Trophoblast cell (in vitro differentiated cells and primary cell): ENCODE data around the gene FSTL3.

Experiments
- DNase-seq, 2 donors: peaks; one replicate each; pipeline ENCODE4 v3.0.0-alpha.2; 2016
- H2AFZ ChIP-seq: 2 replicates; pipeline ENCODE4 v1.6.1; 2013; ENCODE audit warnings: low read length, moderate library complexity, mild to moderate bottlenecking; ENCODE audit not compliant: insufficient read depth, poor library complexity
- H2AK5ac ChIP-seq: 2 replicates; pipeline ENCODE4 v1.6.1; 2013; ENCODE audit warnings: mild to moderate bottlenecking, low read length
- H2BK120ac ChIP-seq: 2 replicates; pipeline ENCODE4 v1.6.1; 2013; ENCODE audit warnings: low read length, mild to moderate bottlenecking, moderate library complexity; ENCODE audit not compliant: insufficient read depth, poor library complexity
- H2BK12ac ChIP-seq: 2 replicates; pipeline ENCODE4 v1.6.1; 2013; ENCODE audit warnings: mild to moderate bottlenecking, low read length, moderate library complexity
- H2BK5ac ChIP-seq: 2 replicates; pipeline ENCODE4 v1.6.1; 2013; ENCODE audit warnings: low read length, low read depth, moderate library complexity, mild to moderate bottlenecking; ENCODE audit not compliant: poor library complexity
- H3K14ac ChIP-seq: 2 replicates; pipeline ENCODE4 v1.6.1; 2013; ENCODE audit warnings: mild to moderate bottlenecking, low read length
- H3K18ac ChIP-seq: 2 replicates; pipeline ENCODE4 v1.6.1; 2013; ENCODE audit warnings: mild to moderate bottlenecking, low read length
- H3K23ac ChIP-seq: 2 replicates; pipeline ENCODE4 v1.6.1; 2013; ENCODE audit warnings: low read length
- H3K27ac ChIP-seq: 2 replicates; pipeline ENCODE4 v1.5.1; 2013; ENCODE audit warnings: low read depth, mild to moderate bottlenecking, inconsistent platforms, low read length, moderate library complexity
- H3K27me3 ChIP-seq: 2 replicates; pipeline ENCODE4 v1.6.1; 2013; ENCODE audit warnings: inconsistent platforms, mild to moderate bottlenecking, low read length, moderate library complexity; ENCODE audit not compliant: insufficient read depth
- H3K36me3 ChIP-seq, 2 experiments: 1 replicate in 1 of 2; 2 replicates in 1 of 2; pipeline ENCODE4 v1.6.1; 2013; ENCODE audit warnings: low read length in 2 of 2, mild to moderate bottlenecking in 2 of 2, moderate library complexity in 1 of 2; ENCODE audit not compliant: insufficient read depth in 2 of 2, control insufficient read depth in 1 of 2
- H3K4ac ChIP-seq: 2 replicates; pipeline ENCODE4 v1.6.1; 2013; ENCODE audit warnings: low read depth, mild to moderate bottlenecking, low read length, moderate library complexity
- H3K4me1 ChIP-seq, 2 experiments: 1 replicate in 1 of 2; 2 replicates in 1 of 2; pipeline ENCODE4 v1.6.1; 2013; ENCODE audit warnings: low read length in 2 of 2, mild to moderate bottlenecking in 2 of 2, moderate library complexity in 1 of 2; ENCODE audit not compliant: insufficient read depth in 2 of 2, control insufficient read depth in 1 of 2
- H3K4me2 ChIP-seq: 2 replicates; pipeline ENCODE4 v1.6.1; 2013; ENCODE audit warnings: inconsistent platforms, mild to moderate bottlenecking, low read length, moderate library complexity
- H3K4me3 ChIP-seq: 2 replicates; pipeline ENCODE4 v1.5.1; 2013; ENCODE audit warnings: mild to moderate bottlenecking, low read depth, low read length, inconsistent platforms
- H3K79me1 ChIP-seq: one replicate; pipeline ENCODE4 v1.6.1; 2013; ENCODE audit warnings: low read length
- H3K79me2 ChIP-seq: 2 replicates; pipeline ENCODE4 v1.6.1; 2013; ENCODE audit warnings: low read length, mild to moderate bottlenecking; ENCODE audit not compliant: control insufficient read depth, insufficient read depth, poor library complexity
- H3K9ac ChIP-seq: 2 replicates; pipeline ENCODE4 v1.6.1; 2013; ENCODE audit warnings: mild to moderate bottlenecking, low read length
- H3K9me3 ChIP-seq: 2 replicates; pipeline ENCODE4 v1.6.1; 2013; ENCODE audit warnings: low read depth, mild to moderate bottlenecking, control low read depth, inconsistent platforms, low read length; ENCODE audit not compliant: insufficient read depth
- H4K12ac ChIP-seq: 2 replicates; pipeline ENCODE4 v1.6.1; 2013; ENCODE audit warnings: low read depth, mild to moderate bottlenecking, low read length, moderate library complexity
- H4K8ac ChIP-seq: 2 replicates; pipeline ENCODE4 v1.6.1; 2013; ENCODE audit warnings: low read depth, mild to moderate bottlenecking, low read length, moderate library complexity
- H4K91ac ChIP-seq: one replicate; pipeline ENCODE4 v1.6.1; 2013; ENCODE audit warnings: low read depth, mild to moderate bottlenecking, low read length, moderate library complexity
- WGBS: extraction: QIAGEN DNeasy Blood & Tissue Kit; methylation state at CpG from one replicate; pipeline ENCODE4 v1.1.7; 2013; ENCODE audit warnings: missing lambda C conversion rate; ENCODE audit not compliant: insufficient read length, insufficient coverage; ENCODE audit errors: extremely low coverage; 5-methylcytosine and 5-hydroxymethylcytosine counted together

Gene FSTL3

DNA sequence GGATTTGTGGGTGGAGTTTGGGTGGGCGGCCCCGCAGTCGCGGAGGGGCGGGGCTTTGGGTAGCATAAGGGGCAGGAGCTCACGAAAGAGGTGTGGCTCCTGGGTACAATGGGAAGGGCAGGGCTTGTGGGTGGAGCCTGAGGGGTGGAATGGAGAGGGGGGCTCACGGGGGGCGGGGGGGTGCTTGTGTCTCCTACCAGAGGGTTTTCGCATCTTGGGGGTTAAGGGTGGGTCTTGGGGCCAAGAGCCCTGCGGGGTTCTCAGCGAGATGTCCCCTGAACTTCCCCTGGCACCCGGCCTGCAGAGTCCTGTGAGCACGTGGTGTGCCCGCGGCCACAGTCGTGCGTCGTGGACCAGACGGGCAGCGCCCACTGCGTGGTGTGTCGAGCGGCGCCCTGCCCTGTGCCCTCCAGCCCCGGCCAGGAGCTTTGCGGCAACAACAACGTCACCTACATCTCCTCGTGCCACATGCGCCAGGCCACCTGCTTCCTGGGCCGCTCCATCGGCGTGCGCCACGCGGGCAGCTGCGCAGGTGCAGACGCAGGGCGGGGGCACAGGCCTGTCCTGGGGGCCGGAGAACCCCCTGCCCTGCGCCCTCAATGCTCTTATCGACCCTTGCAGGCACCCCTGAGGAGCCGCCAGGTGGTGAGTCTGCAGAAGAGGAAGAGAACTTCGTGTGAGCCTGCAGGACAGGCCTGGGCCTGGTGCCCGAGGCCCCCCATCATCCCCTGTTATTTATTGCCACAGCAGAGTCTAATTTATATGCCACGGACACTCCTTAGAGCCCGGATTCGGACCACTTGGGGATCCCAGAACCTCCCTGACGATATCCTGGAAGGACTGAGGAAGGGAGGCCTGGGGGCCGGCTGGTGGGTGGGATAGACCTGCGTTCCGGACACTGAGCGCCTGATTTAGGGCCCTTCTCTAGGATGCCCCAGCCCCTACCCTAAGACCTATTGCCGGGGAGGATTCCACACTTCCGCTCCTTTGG is 5.1 kb downstream of the FSTL3 start:
- H2BK12ac ChIP-seq, result no peak overlapping the region
- H3K4me3 ChIP-seq, result no peak overlapping the region
- H4K8ac ChIP-seq, result no peak overlapping the region
- H3K14ac ChIP-seq, result no peak overlapping the region
- peak; percentile 28 to 41 for DNase-seq
- no peak overlapping the region for H2AFZ ChIP-seq
- peaks cover 10% of the 10 kb centered on the region for H3K79me2 ChIP-seq
- H3K27ac ChIP-seq, result no peak overlapping the region
- H2AK5ac ChIP-seq, result peak overlapping the region; percentile 14
- no peaks in the 10 kb centered on the region for H3K36me3 ChIP-seq
- peaks cover 17% of the 10 kb centered on the region for H3K79me1 ChIP-seq
- H3K4ac ChIP-seq, result no peak overlapping the region
- H3K9ac ChIP-seq, result no peak overlapping the region
- no peak overlapping the region for H4K12ac ChIP-seq
- H3K18ac ChIP-seq, result no peak overlapping the region
- no peak overlapping the region for H4K91ac ChIP-seq
- H3K9me3 ChIP-seq, result peaks cover 7% of the 10 kb centered on the region
- peaks cover 13 to 19% of the 10 kb centered on the region in 2 experiments for H3K4me1 ChIP-seq
- no peak overlapping the region for H3K23ac ChIP-seq
- no CpG with 5 or more reads among the region's 54 CpGs for WGBS
- H3K4me2 ChIP-seq, result no peak overlapping the region
- H2BK5ac ChIP-seq, result no peak overlapping the region
- no peak overlapping the region for H2BK120ac ChIP-seq
- no peaks in the 10 kb centered on the region for H3K27me3 ChIP-seq

DNA sequence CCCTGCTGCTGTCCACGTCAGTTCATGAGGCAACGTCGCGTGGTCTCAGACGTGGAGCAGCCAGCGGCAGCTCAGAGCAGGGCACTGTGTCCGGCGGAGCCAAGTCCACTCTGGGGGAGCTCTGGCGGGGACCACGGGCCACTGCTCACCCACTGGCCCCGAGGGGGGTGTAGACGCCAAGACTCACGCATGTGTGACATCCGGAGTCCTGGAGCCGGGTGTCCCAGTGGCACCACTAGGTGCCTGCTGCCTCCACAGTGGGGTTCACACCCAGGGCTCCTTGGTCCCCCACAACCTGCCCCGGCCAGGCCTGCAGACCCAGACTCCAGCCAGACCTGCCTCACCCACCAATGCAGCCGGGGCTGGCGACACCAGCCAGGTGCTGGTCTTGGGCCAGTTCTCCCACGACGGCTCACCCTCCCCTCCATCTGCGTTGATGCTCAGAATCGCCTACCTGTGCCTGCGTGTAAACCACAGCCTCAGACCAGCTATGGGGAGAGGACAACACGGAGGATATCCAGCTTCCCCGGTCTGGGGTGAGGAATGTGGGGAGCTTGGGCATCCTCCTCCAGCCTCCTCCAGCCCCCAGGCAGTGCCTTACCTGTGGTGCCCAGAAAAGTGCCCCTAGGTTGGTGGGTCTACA is 6.6 kb downstream of the FSTL3 start:
- Histone ChIP-seq H4K12ac (no peak overlapping the region), H3K36me3 (no peaks in the 10 kb centered on the region), H3K9ac (no peak overlapping the region), H3K79me1 (peaks cover 10% of the 10 kb centered on the region), H3K27me3 (no peaks in the 10 kb centered on the region), H3K4ac (no peak overlapping the region), H2BK5ac (no peak overlapping the region), H3K4me3 (no peak overlapping the region), H2BK12ac (no peak overlapping the region), H3K27ac (no peak overlapping the region), H3K18ac (no peak overlapping the region), H4K91ac (no peak overlapping the region), H3K4me1 (peaks cover 2 to 8% of the 10 kb centered on the region in 2 experiments), H3K4me2 (no peak overlapping the region), H3K14ac (no peak overlapping the region), H3K23ac (no peak overlapping the region), H4K8ac (no peak overlapping the region), H3K9me3 (peaks cover 5% of the 10 kb centered on the region), H3K79me2 (peaks cover 7% of the 10 kb centered on the region), H2BK120ac (no peak overlapping the region), H2AK5ac (no peak overlapping the region), H2AFZ (no peak overlapping the region)
- peak; percentile 51 to 57 for DNase-seq
- no CpG with 5 or more reads among the region's 25 CpGs for WGBS

DNA sequence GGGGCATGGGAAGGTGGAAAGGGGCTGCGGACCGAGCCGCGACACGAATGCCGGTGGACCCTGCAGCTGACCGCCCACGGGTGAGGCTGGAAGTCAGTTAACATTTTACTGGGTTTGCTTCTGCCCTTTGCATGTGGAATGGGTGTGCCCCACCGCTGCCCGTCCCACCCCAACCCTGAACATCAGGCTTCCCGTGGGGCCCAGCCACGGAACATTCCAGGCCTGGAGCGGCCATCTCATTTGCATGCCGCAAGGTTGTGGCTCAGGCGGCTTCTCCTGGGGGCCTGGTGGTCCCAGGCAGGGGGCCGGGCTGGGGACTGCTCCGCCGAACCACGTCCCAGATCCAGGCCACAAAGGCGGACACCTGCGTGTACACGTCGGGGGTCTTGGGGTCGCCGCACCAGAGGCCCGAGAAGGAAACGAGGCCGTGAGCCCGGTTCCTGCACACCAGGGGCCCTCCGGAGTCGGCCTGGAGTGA is 9.3 kb downstream of the FSTL3 start:
- Histone ChIP-seq H3K4me3 (peak overlapping the region; percentile 25), H2BK12ac (no peak overlapping the region), H3K9ac (no peak overlapping the region), H3K4ac (no peak overlapping the region), H3K27me3 (no peaks in the 10 kb centered on the region), H3K4me2 (no peak overlapping the region), H3K27ac (no peak overlapping the region), H3K18ac (no peak overlapping the region), H2BK5ac (no peak overlapping the region), H3K14ac (no peak overlapping the region), H2BK120ac (no peak overlapping the region), H4K91ac (no peak overlapping the region), H3K9me3 (peaks cover 5% of the 10 kb centered on the region), H3K4me1 (no peaks in the 10 kb centered on the region), H4K8ac (no peak overlapping the region), H3K36me3 (no peaks in the 10 kb centered on the region), H3K79me2 (no peaks in the 10 kb centered on the region), H3K23ac (no peak overlapping the region), H2AK5ac (no peak overlapping the region), H4K12ac (no peak overlapping the region), H2AFZ (no peak overlapping the region), H3K79me1 (no peaks in the 10 kb centered on the region)
- no CpG with 5 or more reads among the region's 31 CpGs for WGBS
- peak in 1 of 2 donors; percentile 45 for DNase-seq

DNA sequence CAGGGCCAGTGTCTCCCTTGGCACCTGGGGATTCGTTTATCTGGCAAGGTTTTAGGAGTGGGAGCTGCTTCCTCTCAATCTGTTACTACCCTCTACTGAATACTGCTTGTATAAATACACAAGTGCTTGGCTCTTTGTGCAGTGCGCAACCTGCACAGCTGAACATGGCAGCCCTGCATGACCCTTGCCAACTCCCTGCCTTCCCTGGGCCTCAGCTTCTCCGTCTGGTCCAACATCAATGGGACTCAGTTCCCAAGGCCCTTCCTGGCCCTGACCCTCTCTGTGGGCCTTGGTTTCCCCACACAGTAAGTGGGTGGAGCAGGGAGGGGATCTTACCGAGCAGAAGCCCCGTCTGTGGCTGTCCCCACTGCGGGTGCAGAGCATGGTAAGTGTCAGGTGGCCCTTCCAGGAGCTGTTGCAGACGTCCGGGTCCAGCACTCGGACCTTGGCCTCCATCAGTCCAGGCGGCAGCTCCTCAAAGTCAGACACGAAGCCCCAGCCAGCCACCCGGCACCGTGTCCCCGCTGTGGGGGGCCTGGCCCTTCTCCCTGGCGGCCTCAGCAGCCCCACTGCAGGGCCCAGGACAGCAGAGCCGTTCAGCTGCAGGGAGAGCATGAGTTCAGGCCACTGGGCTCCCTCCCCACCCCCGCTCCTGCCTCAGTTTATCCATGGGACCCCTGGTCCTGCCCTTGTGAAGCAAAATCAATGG is 10.6 kb downstream of the FSTL3 start:
- H3K4ac ChIP-seq, result no peak overlapping the region
- no peak overlapping the region for H3K23ac ChIP-seq
- WGBS, result no CpG with 5 or more reads among the region's 17 CpGs
- H3K4me2 ChIP-seq, result no peak overlapping the region
- H4K8ac ChIP-seq, result no peak overlapping the region
- H4K12ac ChIP-seq, result no peak overlapping the region
- no peak overlapping the region for H3K14ac ChIP-seq
- no peak overlapping the region for H4K91ac ChIP-seq
- no peaks in the 10 kb centered on the region for H3K36me3 ChIP-seq
- no peak overlapping the region for H3K27ac ChIP-seq
- H3K4me3 ChIP-seq, result no peak overlapping the region
- peaks cover 3% of the 10 kb centered on the region for H3K9me3 ChIP-seq
- H3K79me2 ChIP-seq, result no peaks in the 10 kb centered on the region
- no peak overlapping the region for H2AFZ ChIP-seq
- H2BK12ac ChIP-seq, result no peak overlapping the region
- H3K9ac ChIP-seq, result no peak overlapping the region
- DNase-seq, result no peak
- H2BK120ac ChIP-seq, result no peak overlapping the region
- no peak overlapping the region for H3K18ac ChIP-seq
- no peaks in the 10 kb centered on the region for H3K79me1 ChIP-seq
- no peak overlapping the region for H2BK5ac ChIP-seq
- no peak overlapping the region for H2AK5ac ChIP-seq
- H3K27me3 ChIP-seq, result no peaks in the 10 kb centered on the region
- H3K4me1 ChIP-seq, result peaks cover 0 to 3% of the 10 kb centered on the region in 2 experiments
